Activated CD8-positive, alpha-beta T cell treated with anti-CD3 and anti-CD28 coated beads, Interleukin-2, amount 10 ng/mL, durations not matched to agents 7 days and 5 days (primary cell): Measurements from ENCODE around the gene ARHGAP40. TPM values are rescaled to one million over a fixed set of nuclear protein-coding genes. Genes with fewer than 3 reads are reported as not detected.

ENCODE experiments used
- ATAC-seq: fragments of 150-1000 bp; cut with Tn5 transposase; one replicate; pipeline ENCODE4 v1.10.0; 2021; ENCODE audit warnings: moderate library complexity
- CTCF ChIA-PET: fragments of 350-600 bp; sonication (Branson Sonifier 250); formaldehyde crosslinking; loops from one replicate; lab custom pipeline; 2021; ENCODE audit warnings: antibody characterized with exemption; lab: Charles Lee
- POLR2A ChIA-PET: fragments of 350-600 bp; sonication (Branson Sonifier 250); formaldehyde crosslinking; loops from one replicate; lab custom pipeline; 2021; ENCODE audit warnings: antibody characterized with exemption; lab: Charles Lee
- DNase-seq: peaks from one replicate; pipeline ENCODE4 v3.0.0-alpha.2; 2020
- H3K27ac Mint-ChIP-seq: one replicate; pipeline ENCODE4 v1.8.0; 2021; ENCODE audit warnings: mild to moderate bottlenecking, mixed read lengths
- H3K27me3 Mint-ChIP-seq: one replicate; pipeline ENCODE4 v1.8.0; 2021; ENCODE audit warnings: low read depth, mixed read lengths
- H3K36me3 Mint-ChIP-seq: one replicate; pipeline ENCODE4 v1.8.0; 2021; ENCODE audit warnings: low read depth, mixed read lengths
- H3K4me1 Mint-ChIP-seq: one replicate; pipeline ENCODE4 v1.8.0; 2021; ENCODE audit warnings: low read depth, mixed read lengths
- H3K4me3 Mint-ChIP-seq: one replicate; pipeline ENCODE4 v1.8.0; 2021; ENCODE audit warnings: mild to moderate bottlenecking, mixed read lengths
- H3K9me3 Mint-ChIP-seq: one replicate; pipeline ENCODE4 v1.8.0; 2022; ENCODE audit warnings: mixed read lengths; ENCODE audit not compliant: insufficient read depth
- total RNA-seq, 2 experiments: library from RNA; stranded (reverse); gene quantifications; one replicate each; pipeline ENCODE4 v1.2.3, GENCODE V29; 2021

ARHGAP40 gene
- total RNA-seq, 2 experiments from 2014 or later, result not detected

GRCh38 chr20:38660429-38660828, 58.8 kb downstream of the ARHGAP40 start:
- ATAC-seq (no peak), DNase-seq (no peak)
- Mint-ChIP-seq H3K4me3 (no peak overlapping the region), H3K36me3 (no peaks in the 10 kb centered on the region), H3K4me1 (no peaks in the 10 kb centered on the region), H3K27ac (no peak overlapping the region), H3K27me3 (peaks cover 15% of the 10 kb centered on the region), H3K9me3 (no peaks in the 10 kb centered on the region)
- POLR2A ChIA-PET, result interaction anchor here (0.6 kb wide), 1 partner anchor 166 kb away, joined by 3 read pairs; no protein-coding TSS in a partner anchor
- CTCF ChIA-PET, result interaction anchor here (0.9 to 2.4 kb wide), 3 partner anchors 11 to 389 kb away, joined by 3 to 8 read pairs (median 6); no protein-coding TSS in a partner anchor

- peaks cover 21% of the 10 kb centered on the region for H3K27me3 Mint-ChIP-seq
- H3K4me1 Mint-ChIP-seq, result no peaks in the 10 kb centered on the region
- H3K27ac Mint-ChIP-seq, result no peak overlapping the region
- POLR2A ChIA-PET, result no interaction called here
- H3K4me3 Mint-ChIP-seq, result no peak overlapping the region
- DNase-seq (no peak), ATAC-seq (no peak)
- H3K9me3 Mint-ChIP-seq, result no peaks in the 10 kb centered on the region
- CTCF ChIA-PET, result no interaction called here
- no peaks in the 10 kb centered on the region for H3K36me3 Mint-ChIP-seq
These were observed 62.1 kb downstream of the ARHGAP40 start for GRCh38 chr20:38663660-38664059.

GRCh38 chr20:38664284-38664683, 62.7 kb downstream of the ARHGAP40 start:
- Mint-ChIP-seq H3K4me3 (no peak overlapping the region), H3K27me3 (peaks cover 23% of the 10 kb centered on the region)
- CTCF ChIA-PET, result no interaction called here

GRCh38 chr20:38665094-38665493, 63.5 kb downstream of the ARHGAP40 start:
- POLR2A ChIA-PET, result no interaction called here
- no peak overlapping the region for H3K4me3 Mint-ChIP-seq

More at GRCh38 chr20:38664284-38664683, 62.7 kb downstream of the ARHGAP40 start:
- POLR2A ChIA-PET, result no interaction called here
- Mint-ChIP-seq H3K27ac (no peak overlapping the region), H3K4me1 (no peaks in the 10 kb centered on the region), H3K9me3 (no peaks in the 10 kb centered on the region), H3K36me3 (no peaks in the 10 kb centered on the region)
- DNase-seq (no peak), ATAC-seq (no peak)

GRCh38 chr20:38665506-38666285, 64.1 kb downstream of the ARHGAP40 start:
- Mint-ChIP-seq H3K27ac (no peak overlapping the region), H3K4me3 (no peak overlapping the region), H3K27me3 (peaks cover 31% of the 10 kb centered on the region), H3K9me3 (no peaks in the 10 kb centered on the region), H3K36me3 (no peaks in the 10 kb centered on the region), H3K4me1 (no peaks in the 10 kb centered on the region)
- POLR2A ChIA-PET, result no interaction called here
- CTCF ChIA-PET, result no interaction called here
- no peak for DNase-seq
- ATAC-seq, result no peak

More at GRCh38 chr20:38665094-38665493, 63.5 kb downstream of the ARHGAP40 start:
- H3K36me3 Mint-ChIP-seq, result no peaks in the 10 kb centered on the region
- no peaks in the 10 kb centered on the region for H3K4me1 Mint-ChIP-seq
- no peak for DNase-seq
- CTCF ChIA-PET, result no interaction called here
- peaks cover 28% of the 10 kb centered on the region for H3K27me3 Mint-ChIP-seq
- no peak overlapping the region for H3K27ac Mint-ChIP-seq
- no peaks in the 10 kb centered on the region for H3K9me3 Mint-ChIP-seq
- no peak for ATAC-seq

GRCh38 chr20:38667417-38667956, 65.9 kb downstream of the ARHGAP40 start:
- H3K4me3 Mint-ChIP-seq, result no peak overlapping the region
- no peaks in the 10 kb centered on the region for H3K9me3 Mint-ChIP-seq
- H3K4me1 Mint-ChIP-seq, result no peaks in the 10 kb centered on the region
- ChIA-PET CTCF (no interaction called here), POLR2A (no interaction called here)
- no peak for DNase-seq
- peaks cover 40% of the 10 kb centered on the region for H3K27me3 Mint-ChIP-seq
- no peak overlapping the region for H3K27ac Mint-ChIP-seq
- H3K36me3 Mint-ChIP-seq, result no peaks in the 10 kb centered on the region
- no peak for ATAC-seq

GRCh38 chr20:38669688-38670087, 68.1 kb downstream of the ARHGAP40 start:
- H3K27me3 Mint-ChIP-seq, result peaks cover 39% of the 10 kb centered on the region
- no peak for DNase-seq
- no peak overlapping the region for H3K27ac Mint-ChIP-seq
- ATAC-seq, result no peak
- no peak overlapping the region for H3K4me3 Mint-ChIP-seq
- POLR2A ChIA-PET, result no interaction called here
- H3K36me3 Mint-ChIP-seq, result no peaks in the 10 kb centered on the region
- peaks cover 6% of the 10 kb centered on the region for H3K4me1 Mint-ChIP-seq
- no peaks in the 10 kb centered on the region for H3K9me3 Mint-ChIP-seq
- CTCF ChIA-PET, result interaction anchor here (0.6 kb wide), 1 partner anchor 1067 kb away, joined by 3 read pairs; no protein-coding TSS in a partner anchor

- peaks cover 39% of the 10 kb centered on the region for H3K27me3 Mint-ChIP-seq
- no peak for DNase-seq
- H3K4me1 Mint-ChIP-seq, result peaks cover 6% of the 10 kb centered on the region
- no peaks in the 10 kb centered on the region for H3K36me3 Mint-ChIP-seq
- no peak overlapping the region for H3K4me3 Mint-ChIP-seq
- no peak for ATAC-seq
- ChIA-PET POLR2A (no interaction called here), CTCF (no interaction called here)
- no peaks in the 10 kb centered on the region for H3K9me3 Mint-ChIP-seq
- no peak overlapping the region for H3K27ac Mint-ChIP-seq
These were observed 69.2 kb downstream of the ARHGAP40 start for GRCh38 chr20:38670786-38671185.

GRCh38 chr20:38671186-38671585, 69.6 kb downstream of the ARHGAP40 start:
- H3K9me3 Mint-ChIP-seq, result no peaks in the 10 kb centered on the region
- CTCF ChIA-PET, result interaction anchor here (1.2 to 1.3 kb wide), 2 partner anchors 11 to 12 kb away, joined by 3 to 6 read pairs; no protein-coding TSS in a partner anchor
- ATAC-seq, result no peak
- POLR2A ChIA-PET, result no interaction called here
- no peaks in the 10 kb centered on the region for H3K36me3 Mint-ChIP-seq
- H3K4me3 Mint-ChIP-seq, result no peak overlapping the region
- no peak for DNase-seq
- H3K27ac Mint-ChIP-seq, result no peak overlapping the region
- H3K4me1 Mint-ChIP-seq, result peaks cover 6% of the 10 kb centered on the region
- H3K27me3 Mint-ChIP-seq, result peaks cover 36% of the 10 kb centered on the region

- ATAC-seq (no peak), DNase-seq (no peak)
- Mint-ChIP-seq H3K4me1 (peaks cover 6% of the 10 kb centered on the region), H3K27ac (no peak overlapping the region), H3K36me3 (no peaks in the 10 kb centered on the region), H3K4me3 (no peak overlapping the region), H3K9me3 (no peaks in the 10 kb centered on the region), H3K27me3 (peaks cover 36% of the 10 kb centered on the region)
- ChIA-PET CTCF (interaction anchor here (1.2 to 1.3 kb wide), 2 partner anchors 12 to 13 kb away, joined by 3 to 6 read pairs; no protein-coding TSS in a partner anchor), POLR2A (no interaction called here)
These were observed 70.2 kb downstream of the ARHGAP40 start for GRCh38 chr20:38671701-38672292.

GRCh38 chr20:38672504-38672903, 70.9 kb downstream of the ARHGAP40 start:
- no peaks in the 10 kb centered on the region for H3K36me3 Mint-ChIP-seq
- no peak for DNase-seq
- H3K9me3 Mint-ChIP-seq, result no peaks in the 10 kb centered on the region
- POLR2A ChIA-PET, result no interaction called here
- CTCF ChIA-PET, result interaction anchor here (1.2 to 1.3 kb wide), 2 partner anchors 12 to 14 kb away, joined by 3 to 6 read pairs; no protein-coding TSS in a partner anchor
- no peak overlapping the region for H3K27ac Mint-ChIP-seq
- H3K27me3 Mint-ChIP-seq, result peaks cover 39% of the 10 kb centered on the region
- peaks cover 6% of the 10 kb centered on the region for H3K4me1 Mint-ChIP-seq
- H3K4me3 Mint-ChIP-seq, result no peak overlapping the region
- no peak for ATAC-seq

- Mint-ChIP-seq H3K4me1 (peaks cover 6% of the 10 kb centered on the region), H3K27me3 (peaks cover 35% of the 10 kb centered on the region), H3K27ac (no peak overlapping the region), H3K9me3 (no peaks in the 10 kb centered on the region), H3K4me3 (peak overlapping the region; percentile 82), H3K36me3 (no peaks in the 10 kb centered on the region)
- ChIA-PET POLR2A (no interaction called here), CTCF (interaction anchor here (0.7 to 1.4 kb wide), 2 partner anchors 23 to 77 kb away, joined by 3 read pairs; no protein-coding TSS in a partner anchor)
- ATAC-seq (no peak), DNase-seq (no peak)
These were observed 71.7 kb downstream of the ARHGAP40 start for GRCh38 chr20:38673261-38673660.
